ENCODE results near the gene DENND6B.

Gene DENND6B

GRCh38 chr22:50313021-50313420, 13.8 kb downstream of the DENND6B start:
- Mint-ChIP-seq H3K27me3 (peaks cover 2% of the 10 kb centered on the region), H3K4me1 (ENCODE audit: low read depth) (peaks cover 18% of the 10 kb centered on the region), H3K36me3 (no peaks in the 10 kb centered on the region), H3K27ac (no peak overlapping the region), H3K9me3 (ENCODE audit: low read depth) (no peaks in the 10 kb centered on the region), H3K4me3 (no peak overlapping the region)

GRCh38 chr22:50312371-50312770, 14.4 kb downstream of the DENND6B start:
- no peak overlapping the region for H3K27ac Mint-ChIP-seq
- no peaks in the 10 kb centered on the region for H3K9me3 Mint-ChIP-seq (ENCODE audit: low read depth)
- H3K36me3 Mint-ChIP-seq, result no peaks in the 10 kb centered on the region
- H3K4me3 Mint-ChIP-seq, result no peak overlapping the region
- H3K4me1 Mint-ChIP-seq (ENCODE audit: low read depth), result peaks cover 18% of the 10 kb centered on the region
- H3K27me3 Mint-ChIP-seq, result peaks cover 2% of the 10 kb centered on the region

- Mint-ChIP-seq H3K4me1 (ENCODE audit: low read depth) (peaks cover 18% of the 10 kb centered on the region), H3K9me3 (ENCODE audit: low read depth) (no peaks in the 10 kb centered on the region), H3K4me3 (no peak overlapping the region), H3K27ac (no peak overlapping the region), H3K27me3 (peaks cover 2% of the 10 kb centered on the region), H3K36me3 (no peaks in the 10 kb centered on the region)
Observed at GRCh38 chr22:50311606-50312351, 15.0 kb downstream of the DENND6B start.

- Mint-ChIP-seq H3K9me3 (ENCODE audit: low read depth) (no peaks in the 10 kb centered on the region), H3K27me3 (peaks cover 2% of the 10 kb centered on the region), H3K4me1 (ENCODE audit: low read depth) (peaks cover 22% of the 10 kb centered on the region), H3K27ac (no peak overlapping the region), H3K36me3 (no peaks in the 10 kb centered on the region), H3K4me3 (no peak overlapping the region)
Observed at GRCh38 chr22:50310949-50311444, 15.8 kb downstream of the DENND6B start.

GRCh38 chr22:50310031-50310722, 16.6 kb downstream of the DENND6B start:
- no peak overlapping the region for H3K27ac Mint-ChIP-seq
- H3K4me1 Mint-ChIP-seq (ENCODE audit: low read depth), result peaks cover 19% of the 10 kb centered on the region
- H3K9me3 Mint-ChIP-seq (ENCODE audit: low read depth), result no peaks in the 10 kb centered on the region
- H3K36me3 Mint-ChIP-seq, result no peaks in the 10 kb centered on the region
- no peak overlapping the region for H3K4me3 Mint-ChIP-seq
- H3K27me3 Mint-ChIP-seq, result peaks cover 2% of the 10 kb centered on the region

- peaks cover 16% of the 10 kb centered on the region for H3K4me1 Mint-ChIP-seq (ENCODE audit: low read depth)
Observed at GRCh38 chr22:50309601-50309991, 17.2 kb downstream of the DENND6B start.

GRCh38 chr22:50308986-50309600, 17.7 kb downstream of the DENND6B start:
- peaks cover 2% of the 10 kb centered on the region for H3K27me3 Mint-ChIP-seq
- H3K4me3 Mint-ChIP-seq, result peak overlapping the region; percentile 70
- no peak overlapping the region for H3K27ac Mint-ChIP-seq
- H3K9me3 Mint-ChIP-seq (ENCODE audit: low read depth), result no peaks in the 10 kb centered on the region
- H3K4me1 Mint-ChIP-seq (ENCODE audit: low read depth), result peaks cover 11% of the 10 kb centered on the region
- no peaks in the 10 kb centered on the region for H3K36me3 Mint-ChIP-seq

More at GRCh38 chr22:50309601-50309991, 17.2 kb downstream of the DENND6B start:
- H3K27ac Mint-ChIP-seq, result no peak overlapping the region
- H3K9me3 Mint-ChIP-seq (ENCODE audit: low read depth), result no peaks in the 10 kb centered on the region
- H3K27me3 Mint-ChIP-seq, result peaks cover 2% of the 10 kb centered on the region
- no peaks in the 10 kb centered on the region for H3K36me3 Mint-ChIP-seq
- H3K4me3 Mint-ChIP-seq, result no peak overlapping the region

- peak overlapping the region; percentile 70 for H3K4me3 Mint-ChIP-seq
- H3K4me1 Mint-ChIP-seq (ENCODE audit: low read depth), result peaks cover 7% of the 10 kb centered on the region
- no peaks in the 10 kb centered on the region for H3K9me3 Mint-ChIP-seq (ENCODE audit: low read depth)
- H3K27me3 Mint-ChIP-seq, result peaks cover 2% of the 10 kb centered on the region
- no peak overlapping the region for H3K27ac Mint-ChIP-seq
- H3K36me3 Mint-ChIP-seq, result no peaks in the 10 kb centered on the region
Observed at GRCh38 chr22:50308597-50308935, 18.2 kb downstream of the DENND6B start.

GRCh38 chr22:50307890-50308596, 18.8 kb downstream of the DENND6B start:
- Mint-ChIP-seq H3K4me3 (no peak overlapping the region), H3K27me3 (peaks cover 2% of the 10 kb centered on the region), H3K36me3 (no peaks in the 10 kb centered on the region), H3K27ac (no peak overlapping the region), H3K9me3 (ENCODE audit: low read depth) (no peaks in the 10 kb centered on the region), H3K4me1 (ENCODE audit: low read depth) (peaks cover 7% of the 10 kb centered on the region)

- Mint-ChIP-seq H3K4me1 (ENCODE audit: low read depth) (peaks cover 7% of the 10 kb centered on the region), H3K4me3 (no peak within 1 kb of the TSS), H3K27ac (no peak within 1 kb of the TSS), H3K9me3 (ENCODE audit: low read depth) (no peaks in the 10 kb centered on the region), H3K36me3 (no peaks in the 10 kb centered on the region), H3K27me3 (peaks cover 2% of the 10 kb centered on the region)
Observed at GRCh38 chr22:50306753-50307749, 19.8 kb downstream of the DENND6B start, which contains the start of gene PLXNB2. Gene PLXNB2 (minus strand): TSS chr22:50307646. CDS start chr22:50290584, 17,062 bp downstream.

GRCh38 chr22:50305923-50306566, 20.8 kb downstream of the DENND6B start:
- H3K36me3 Mint-ChIP-seq, result no peaks in the 10 kb centered on the region
- peak overlapping the region; percentile 67 for H3K4me3 Mint-ChIP-seq
- peaks cover 7% of the 10 kb centered on the region for H3K4me1 Mint-ChIP-seq (ENCODE audit: low read depth)
- peaks cover 2% of the 10 kb centered on the region for H3K27me3 Mint-ChIP-seq
- H3K9me3 Mint-ChIP-seq (ENCODE audit: low read depth), result no peaks in the 10 kb centered on the region
- H3K27ac Mint-ChIP-seq, result no peak overlapping the region

GRCh38 chr22:50305393-50305922, 21.4 kb downstream of the DENND6B start:
- Mint-ChIP-seq H3K4me1 (ENCODE audit: low read depth) (peaks cover 7% of the 10 kb centered on the region), H3K27me3 (peaks cover 2% of the 10 kb centered on the region), H3K27ac (no peak overlapping the region), H3K4me3 (no peak overlapping the region), H3K9me3 (ENCODE audit: low read depth) (no peaks in the 10 kb centered on the region), H3K36me3 (no peaks in the 10 kb centered on the region)

Measured in activated naive CD8-positive, alpha-beta T cell (primary cell).